Measurements from ENCODE around the gene ZNF687. TPM values are rescaled to one million over a fixed set of nuclear protein-coding genes. Genes with fewer than 3 reads are reported as not detected.

The ZNF687 gene
- total RNA-seq, 1 donor, result 16.4 TPM

GRCh38 chr1:151243683-151244216 is 38.3 kb upstream of the ZNF687 start:
- TF ChIP-seq, protein P1, sequence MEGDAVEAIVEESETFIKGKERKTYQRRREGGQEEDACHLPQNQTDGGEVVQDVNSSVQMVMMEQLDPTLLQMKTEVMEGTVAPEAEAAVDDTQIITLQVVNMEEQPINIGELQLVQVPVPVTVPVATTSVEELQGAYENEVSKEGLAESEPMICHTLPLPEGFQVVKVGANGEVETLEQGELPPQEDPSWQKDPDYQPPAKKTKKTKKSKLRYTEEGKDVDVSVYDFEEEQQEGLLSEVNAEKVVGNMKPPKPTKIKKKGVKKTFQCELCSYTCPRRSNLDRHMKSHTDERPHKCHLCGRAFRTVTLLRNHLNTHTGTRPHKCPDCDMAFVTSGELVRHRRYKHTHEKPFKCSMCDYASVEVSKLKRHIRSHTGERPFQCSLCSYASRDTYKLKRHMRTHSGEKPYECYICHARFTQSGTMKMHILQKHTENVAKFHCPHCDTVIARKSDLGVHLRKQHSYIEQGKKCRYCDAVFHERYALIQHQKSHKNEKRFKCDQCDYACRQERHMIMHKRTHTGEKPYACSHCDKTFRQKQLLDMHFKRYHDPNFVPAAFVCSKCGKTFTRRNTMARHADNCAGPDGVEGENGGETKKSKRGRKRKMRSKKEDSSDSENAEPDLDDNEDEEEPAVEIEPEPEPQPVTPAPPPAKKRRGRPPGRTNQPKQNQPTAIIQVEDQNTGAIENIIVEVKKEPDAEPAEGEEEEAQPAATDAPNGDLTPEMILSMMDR (IDR thresholded peaks at IDR 0.05; ENCODE audit: insufficient read depth, low read depth, low read length), result no peak
- no peak for DNase-seq (ENCODE audit: low read depth)
- no peak overlapping the region for H3K4me3 ChIP-seq (ENCODE audit: low read depth, low read length)

DNA sequence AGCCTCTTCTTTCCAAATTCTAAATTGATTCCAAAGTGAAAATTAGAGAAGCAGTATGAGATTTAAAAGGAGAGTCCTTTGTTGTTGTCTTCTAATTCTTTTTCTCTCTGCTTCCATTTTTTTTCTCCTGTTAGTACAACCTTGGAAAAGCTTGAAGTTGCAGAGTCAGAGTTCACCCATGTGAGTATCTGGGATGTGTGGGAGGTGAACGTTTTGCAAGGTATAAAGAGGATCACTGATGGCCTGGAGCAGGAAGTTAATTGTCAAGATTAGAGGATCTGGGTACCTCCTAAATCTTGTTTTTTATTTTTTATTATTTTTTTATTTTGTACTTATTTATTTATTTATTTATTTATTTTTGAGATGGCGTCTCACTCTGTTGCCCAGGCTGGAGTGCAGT is 35.3 kb upstream of the ZNF687 start:
- no peak overlapping the region for H3K4me3 ChIP-seq (ENCODE audit: low read depth, low read length)
- TF ChIP-seq, protein P1 (IDR thresholded peaks at IDR 0.05; ENCODE audit: insufficient read depth, low read depth, low read length), result no peak
- DNase-seq (ENCODE audit: low read depth), result no peak

DNA sequence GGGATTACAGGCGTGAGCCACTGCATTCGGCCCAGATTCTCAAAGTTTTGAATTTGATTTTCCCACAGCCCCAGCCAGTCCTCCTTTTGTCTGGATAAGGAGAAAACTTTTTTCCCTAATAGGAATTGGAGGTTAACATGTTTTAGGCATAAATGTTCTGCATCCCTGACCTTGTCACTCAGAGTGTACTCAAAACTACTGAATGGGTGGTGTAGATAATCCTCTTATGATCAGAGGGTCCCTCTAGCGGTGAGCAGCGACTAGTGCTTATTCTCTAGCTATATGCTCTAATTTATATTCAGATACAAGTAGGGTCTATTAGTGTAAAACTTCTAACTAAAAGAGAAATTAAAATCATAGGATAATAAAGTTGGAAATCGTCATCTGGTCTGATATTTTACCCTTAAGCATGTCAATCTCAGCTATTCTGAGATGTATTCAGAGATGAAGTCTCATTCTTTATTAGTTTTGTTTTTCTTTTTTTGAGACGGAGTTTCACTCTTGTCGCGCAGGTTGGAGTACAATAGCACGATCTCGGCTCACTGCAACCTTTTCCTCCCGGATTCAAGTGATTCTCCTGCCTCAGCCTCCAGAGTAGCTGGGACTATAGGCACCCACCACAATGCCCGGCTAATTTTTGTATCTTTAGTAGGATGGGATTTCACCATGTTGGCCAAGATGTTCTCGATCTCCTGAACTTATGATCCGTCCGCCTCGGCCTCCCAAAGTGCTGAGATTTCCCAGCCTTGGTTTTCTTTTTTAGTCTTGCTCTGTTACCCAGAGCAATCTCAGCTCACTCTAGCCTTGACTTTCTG is 30.2 kb upstream of the ZNF687 start:
- TF ChIP-seq, protein P1 (IDR thresholded peaks at IDR 0.05; ENCODE audit: insufficient read depth, low read depth, low read length), result peak; percentile 87
- H3K4me3 ChIP-seq (ENCODE audit: low read depth, low read length), result no peak overlapping the region
- peak; percentile 84 for DNase-seq (ENCODE audit: low read depth)

DNA sequence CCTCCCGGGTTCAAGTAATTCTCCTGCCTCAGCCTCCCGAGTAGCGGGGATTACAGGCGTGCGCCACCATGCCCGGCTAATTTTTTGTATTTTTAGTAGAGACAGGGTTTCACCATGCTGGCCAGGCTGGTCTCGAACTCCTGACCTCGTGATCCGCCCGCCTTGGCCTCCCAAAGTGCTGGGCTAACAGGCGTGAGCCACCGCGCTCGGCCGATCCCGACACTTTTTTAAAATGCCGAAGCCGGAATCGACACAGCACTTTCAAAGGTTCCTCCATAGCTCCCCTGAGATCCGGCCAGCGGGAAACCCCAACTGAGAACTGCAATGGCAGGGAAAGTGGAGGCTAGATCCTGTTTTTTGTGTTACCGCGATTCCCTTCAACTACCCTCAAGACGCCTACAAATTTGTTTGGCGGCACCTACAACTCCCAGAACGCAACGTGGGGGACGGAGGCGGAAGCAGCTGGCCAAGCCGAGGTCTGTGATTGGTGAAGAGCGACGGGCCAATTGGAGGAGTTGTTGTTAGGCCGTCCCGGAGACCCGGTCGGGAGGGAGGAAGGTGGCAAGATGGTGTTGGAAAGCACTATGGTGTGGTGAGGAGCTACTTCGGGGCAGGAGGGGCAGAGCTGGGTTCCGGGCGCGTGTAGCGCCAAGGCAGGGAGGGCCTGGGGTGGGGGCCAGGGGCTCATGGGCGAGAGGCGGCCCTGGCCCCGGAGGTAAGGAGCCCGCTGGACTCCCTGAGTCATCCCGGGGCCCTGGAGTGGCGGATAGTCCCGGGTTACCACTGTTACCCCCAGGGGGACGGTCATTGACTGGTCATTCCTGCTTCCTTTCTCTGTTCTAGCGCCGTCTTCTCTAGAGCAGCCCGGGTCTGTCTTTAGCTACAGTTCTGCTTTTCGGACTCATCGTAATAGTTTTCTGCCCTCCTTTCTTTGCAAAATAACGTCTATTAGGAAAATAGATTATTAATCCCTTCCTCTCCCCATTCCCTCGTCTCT is 27.6 kb upstream of the ZNF687 start, which contains the start of gene PSMD4:
PSMD4 (plus strand) TSS at position 518 of the 997 bp plus-strand sequence; CDS start at position 567, 49 bp downstream.
- TF ChIP-seq, protein P1 (IDR thresholded peaks at IDR 0.05; ENCODE audit: insufficient read depth, low read depth, low read length), result no peak
- H3K4me3 ChIP-seq (ENCODE audit: low read depth, low read length), result peak within 1 kb of the TSS; percentile 96
- DNase-seq (ENCODE audit: low read depth), result peak; percentile 98

DNA sequence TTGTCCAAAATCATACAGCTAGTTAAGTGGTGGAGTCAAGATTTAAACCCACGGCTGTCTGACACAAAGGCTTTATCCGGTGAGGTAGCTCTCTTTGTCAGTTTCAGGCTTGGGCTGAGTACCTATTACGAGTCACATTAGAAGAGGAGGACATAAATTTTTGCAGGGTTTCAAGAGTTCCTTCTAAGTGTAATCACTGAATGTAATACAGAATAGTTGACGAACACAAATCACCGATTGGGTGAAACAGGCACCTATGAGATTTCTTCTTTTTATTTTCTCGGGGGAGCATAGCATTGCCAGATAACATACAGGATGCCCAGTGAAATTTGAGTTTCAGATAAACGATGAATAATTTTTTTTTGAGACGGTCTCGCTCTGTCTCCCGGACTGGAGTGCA is 26.7 kb upstream of the ZNF687 start:
- peak; percentile 10 for DNase-seq (ENCODE audit: low read depth)
- TF ChIP-seq, protein P1 (IDR thresholded peaks at IDR 0.05; ENCODE audit: insufficient read depth, low read depth, low read length), result no peak
- H3K4me3 ChIP-seq (ENCODE audit: low read depth, low read length), result peak overlapping the region; percentile 96

DNA sequence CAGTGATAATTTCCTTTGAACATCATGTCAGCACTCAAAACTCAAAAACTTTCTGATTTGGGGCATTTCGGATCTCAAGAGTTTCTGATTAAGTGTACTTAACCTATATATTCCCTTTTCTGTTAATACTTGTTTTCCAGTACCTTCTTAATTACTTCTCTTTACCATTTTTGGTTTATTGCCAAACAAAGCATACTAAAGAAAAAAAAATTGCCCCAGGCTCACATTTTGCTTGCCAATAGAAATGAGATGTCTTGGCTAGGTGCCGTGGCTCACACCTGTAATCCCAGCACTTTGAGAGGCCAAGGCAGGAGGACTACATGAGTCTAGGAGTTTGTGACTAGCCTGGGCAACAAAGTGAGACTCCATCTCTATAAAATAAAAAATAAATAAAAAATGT is 22.7 kb upstream of the ZNF687 start:
- DNase-seq (ENCODE audit: low read depth), result no peak
- H3K4me3 ChIP-seq (ENCODE audit: low read depth, low read length), result no peak overlapping the region
- TF ChIP-seq, protein P1 (IDR thresholded peaks at IDR 0.05; ENCODE audit: insufficient read depth, low read depth, low read length), result no peak
